Vagina (tissue), 2 donors: ENCODE data around the gene CREB3L2. TPM values are rescaled to one million over a fixed set of nuclear protein-coding genes. Genes with fewer than 3 reads are reported as not detected.
"Not testable (repeated sequence)": the region's sequence is repeated elsewhere in the genome, so short reads cannot be mapped to it uniquely, and the experiment has no call there.

Experiments used
- DNase-seq, 2 donors: peaks; one replicate each; pipeline ENCODE4 v3.0.0-alpha.2; 2017; ENCODE audit errors: extremely low spot score in 2 of 2
- H3K27ac ChIP-seq: fragments of 200-600 bp; sonication (generic); one replicate; pipeline ENCODE4 v1.5.1; 2019
- H3K27me3 ChIP-seq: fragments of 200-600 bp; sonication (generic); one replicate; pipeline ENCODE4 v1.5.1; 2019
- H3K36me3 ChIP-seq, 2 donors: fragments of 200-600 bp; sonication (generic); one replicate each; pipeline ENCODE4 v1.5.1; 2017 to 2019
- H3K4me1 ChIP-seq: fragments of 200-600 bp; sonication (generic); one replicate; pipeline ENCODE4 v1.5.1; 2019
- H3K4me3 ChIP-seq, 2 donors: fragments of 200-600 bp; sonication (generic); 1 replicate in 1 of 2; 2 replicates in 1 of 2; pipeline ENCODE4 v1.5.1; 2016 to 2019
- H3K9me3 ChIP-seq: fragments of 200-600 bp; sonication (generic); one replicate; pipeline ENCODE4 v1.5.1; 2019
- CTCF ChIP-seq, 3 experiments: fragments of 450-650 bp in 2 of 3; fragments of 200-600 bp in 1 of 3; sonication (generic) in 1 of 3; IDR thresholded peaks; one replicate each; pipeline ENCODE4 v1.5.1; 2017 to 2019; ENCODE audit warnings: antibody characterized with exemption in 3 of 3, mild to moderate bottlenecking in 2 of 3, moderate library complexity in 2 of 3
- POLR2A ChIP-seq, 2 donors: fragments of 450-650 bp; IDR thresholded peaks; one replicate each; pipeline ENCODE4 v1.6.1; 2017; ENCODE audit warnings: antibody characterized with exemption in 2 of 2, mild to moderate bottlenecking in 2 of 2, moderate library complexity in 2 of 2
- POLR2AphosphoS5 ChIP-seq, 2 donors: sonication (generic); formaldehyde crosslinking; IDR thresholded peaks; one replicate each; pipeline ENCODE4 v1.9.0; 2017; ENCODE audit warnings: antibody characterized with exemption in 2 of 2, mild to moderate bottlenecking in 2 of 2, low read depth in 1 of 2; ENCODE audit not compliant: insufficient read depth in 1 of 2
- intact Hi-C: fragments of 100-400 bp; cut with DNase I; formaldehyde crosslinking; loops from one replicate; pipeline ENCODE4 v1.15.1; 2023
- total RNA-seq: library from RNA; depleted of rRNA; stranded (reverse); fragments of >200 nt; gene quantifications from one replicate; pipeline ENCODE4 v1.2.3, GENCODE V29; 2016

Gene CREB3L2
- total RNA-seq, 1 donor from 2014 or later = 28.7 TPM

GRCh38 chr7:137984181-137985041 lies 17.5 kb downstream of the CREB3L2 start:
- H3K27me3 ChIP-seq = no peaks in the 10 kb centered on the region
- peaks cover 84% of the 10 kb centered on the region for H3K4me1 ChIP-seq
- H3K4me3 ChIP-seq = no peak overlapping the region
- intact Hi-C loops = loop anchor here (10.0 kb wide), 1 partner anchor 50 kb away; no protein-coding TSS in a partner anchor
- no peak overlapping the region for H3K27ac ChIP-seq
- H3K9me3 ChIP-seq = no peaks in the 10 kb centered on the region
- DNase-seq = no peak
- no peak for TF ChIP-seq POLR2A (IDR thresholded peaks at IDR 0.05)
- TF ChIP-seq CTCF (IDR thresholded peaks at IDR 0.05) = no peak
- TF ChIP-seq POLR2AphosphoS5 (IDR thresholded peaks at IDR 0.05; ENCODE audit: insufficient read depth in 1 of 2, low read depth in 1 of 2) = no peak
- H3K36me3 ChIP-seq = no peaks in the 10 kb centered on the region

DNA sequence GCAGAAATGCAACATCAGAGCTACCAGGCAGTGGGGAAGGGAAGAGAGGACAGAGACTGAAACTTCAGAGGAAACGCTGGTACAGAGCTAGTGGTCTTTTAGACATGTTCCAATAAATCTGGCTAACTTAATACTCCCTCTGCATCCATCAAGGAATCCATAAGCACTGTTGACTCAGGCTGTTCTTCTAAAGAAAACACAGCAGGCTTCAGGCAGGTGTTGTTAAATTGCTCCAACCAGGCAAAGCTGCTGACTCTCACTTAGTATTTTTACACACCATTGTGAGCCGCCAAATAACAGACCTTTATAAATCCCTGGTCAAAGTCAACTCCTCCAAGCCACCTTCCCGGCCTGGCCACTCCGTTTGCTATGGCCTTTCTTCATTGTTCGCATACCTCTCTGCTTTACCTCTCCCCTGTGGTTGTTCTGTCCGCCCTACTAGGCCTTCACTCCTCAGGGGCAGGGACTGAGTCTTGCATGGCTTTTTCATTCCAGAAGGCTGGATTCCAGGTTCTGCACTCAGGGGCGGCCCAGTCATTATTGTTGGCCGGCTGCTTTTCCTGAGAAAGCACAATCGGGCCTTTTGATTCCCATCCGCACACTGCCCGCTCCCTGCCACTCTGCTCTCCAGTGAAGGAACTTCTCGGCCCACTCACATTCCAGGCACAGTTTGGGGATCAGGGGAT lies 18.4 kb downstream of the CREB3L2 start:
- Histone ChIP-seq H3K27ac (no peak overlapping the region), H3K4me1 (peaks cover 84% of the 10 kb centered on the region), H3K27me3 (no peaks in the 10 kb centered on the region), H3K36me3 (no peaks in the 10 kb centered on the region), H3K4me3 (no peak overlapping the region), H3K9me3 (no peaks in the 10 kb centered on the region)
- DNase-seq = no peak
- TF ChIP-seq POLR2A (IDR thresholded peaks at IDR 0.05) (no peak), POLR2AphosphoS5 (IDR thresholded peaks at IDR 0.05; ENCODE audit: insufficient read depth in 1 of 2, low read depth in 1 of 2) (no peak), CTCF (IDR thresholded peaks at IDR 0.05) (no peak)
- intact Hi-C loops = loop anchor here (10.0 kb wide), 1 partner anchor 49 kb away; no protein-coding TSS in a partner anchor

DNA sequence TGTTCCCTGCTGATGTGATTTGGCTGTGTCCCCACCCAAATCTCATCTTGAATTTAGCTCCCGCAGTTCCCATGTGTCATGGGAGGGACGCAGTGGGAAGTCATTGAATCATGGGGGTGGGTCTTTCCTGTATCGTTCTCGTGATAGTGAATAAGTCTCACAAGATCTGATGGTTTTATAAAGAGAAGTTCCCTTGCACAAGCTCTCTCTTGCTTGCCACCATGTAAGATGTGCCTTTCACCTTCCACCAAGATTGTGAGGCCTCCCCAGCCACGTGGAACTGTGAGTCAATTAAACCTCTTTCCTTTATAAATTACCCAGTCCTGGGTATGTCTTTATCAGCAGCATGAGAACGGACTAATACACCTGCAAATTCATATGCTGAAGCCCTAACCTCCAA lies 19.5 kb downstream of the CREB3L2 start:
- H3K9me3 ChIP-seq, H3K36me3 ChIP-seq, H3K4me3 ChIP-seq, DNase-seq, H3K27me3 ChIP-seq: not testable (repeated sequence)
- Histone ChIP-seq H3K27ac (peak overlapping the region; percentile 78), H3K4me1 (peaks cover 83% of the 10 kb centered on the region)
- intact Hi-C loops = loop anchor here (10.0 kb wide), 1 partner anchor 48 kb away; no protein-coding TSS in a partner anchor

- no peak for DNase-seq
- no peaks in the 10 kb centered on the region for H3K27me3 ChIP-seq
- intact Hi-C loops = loop anchor here (10.0 kb wide), 1 partner anchor 47 kb away; no protein-coding TSS in a partner anchor
- peaks cover 80% of the 10 kb centered on the region for H3K4me1 ChIP-seq
- no peak for TF ChIP-seq POLR2A (IDR thresholded peaks at IDR 0.05)
- TF ChIP-seq POLR2AphosphoS5 (IDR thresholded peaks at IDR 0.05; ENCODE audit: insufficient read depth in 1 of 2, low read depth in 1 of 2) = no peak
- no peak for TF ChIP-seq CTCF (IDR thresholded peaks at IDR 0.05)
- no peaks in the 10 kb centered on the region for H3K36me3 ChIP-seq
- no peaks in the 10 kb centered on the region for H3K9me3 ChIP-seq
- H3K4me3 ChIP-seq = no peak overlapping the region
- peak overlapping the region; percentile 78 for H3K27ac ChIP-seq
Observed at GRCh38 chr7:137981668-137982067, 20.2 kb downstream of the CREB3L2 start.

- no peaks in the 10 kb centered on the region for H3K27me3 ChIP-seq
- TF ChIP-seq CTCF (IDR thresholded peaks at IDR 0.05) (no peak), POLR2AphosphoS5 (IDR thresholded peaks at IDR 0.05; ENCODE audit: insufficient read depth in 1 of 2, low read depth in 1 of 2) (no peak), POLR2A (IDR thresholded peaks at IDR 0.05) (no peak)
- intact Hi-C loops = loop anchor here (10.0 kb wide), 1 partner anchor 46 kb away; no protein-coding TSS in a partner anchor
- H3K4me1 ChIP-seq = peaks cover 82% of the 10 kb centered on the region
- H3K9me3 ChIP-seq = no peaks in the 10 kb centered on the region
- H3K4me3 ChIP-seq = no peak overlapping the region
- no peak for DNase-seq
- H3K36me3 ChIP-seq = no peaks in the 10 kb centered on the region
- H3K27ac ChIP-seq = peak overlapping the region; percentile 78
Observed at GRCh38 chr7:137981175-137981574, 20.7 kb downstream of the CREB3L2 start.
